GM18511 (cell line): ENCODE measurements around the gene CMTM2.
"Not testable (repeated sequence)": the region's sequence is repeated elsewhere in the genome, so short reads cannot be mapped to it uniquely, and the experiment has no call there.

ENCODE experiments used
- ATAC-seq: cut with Tn5 transposase; IDR thresholded peaks from one replicate; pipeline ENCODE4 v1.9.1; 2021; ENCODE audit warnings: mild to moderate bottlenecking, moderate library complexity; ENCODE audit not compliant: unreplicated experiment

CMTM2 gene

DNA sequence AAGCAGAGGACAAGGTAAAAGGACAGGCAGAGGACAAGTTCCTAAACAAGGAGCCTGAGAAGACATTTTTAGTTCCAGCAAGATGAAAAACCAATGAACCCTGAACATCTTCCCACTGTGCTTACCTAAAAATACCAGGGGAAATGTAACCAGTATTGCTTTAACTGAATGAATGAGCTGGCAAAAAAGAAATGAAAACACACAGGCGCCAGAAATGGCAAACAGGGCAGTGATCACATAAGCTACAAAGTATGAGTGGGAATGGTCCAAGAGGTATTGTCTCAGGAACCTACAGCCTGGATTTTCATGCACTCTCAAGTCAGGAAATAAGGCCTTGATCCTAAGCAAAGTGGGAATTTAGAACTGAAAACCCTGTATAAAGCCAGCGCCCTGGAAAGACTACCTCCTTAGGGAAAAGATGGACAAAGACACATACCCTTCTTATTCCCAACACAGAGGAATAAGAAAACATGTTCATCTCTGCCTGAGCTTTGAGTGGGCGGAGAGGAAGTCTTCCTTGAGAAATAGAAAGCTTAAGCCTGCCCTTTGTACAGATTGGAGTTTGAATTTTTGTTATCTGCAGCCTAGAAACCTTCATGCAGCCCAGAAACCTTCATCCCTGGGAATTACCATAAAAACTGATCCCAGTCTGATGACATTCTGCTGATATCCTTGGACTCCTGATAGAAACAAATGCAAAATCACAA lies 2.1 kb downstream of the CMTM2 start:
- ATAC-seq, result no peak

DNA sequence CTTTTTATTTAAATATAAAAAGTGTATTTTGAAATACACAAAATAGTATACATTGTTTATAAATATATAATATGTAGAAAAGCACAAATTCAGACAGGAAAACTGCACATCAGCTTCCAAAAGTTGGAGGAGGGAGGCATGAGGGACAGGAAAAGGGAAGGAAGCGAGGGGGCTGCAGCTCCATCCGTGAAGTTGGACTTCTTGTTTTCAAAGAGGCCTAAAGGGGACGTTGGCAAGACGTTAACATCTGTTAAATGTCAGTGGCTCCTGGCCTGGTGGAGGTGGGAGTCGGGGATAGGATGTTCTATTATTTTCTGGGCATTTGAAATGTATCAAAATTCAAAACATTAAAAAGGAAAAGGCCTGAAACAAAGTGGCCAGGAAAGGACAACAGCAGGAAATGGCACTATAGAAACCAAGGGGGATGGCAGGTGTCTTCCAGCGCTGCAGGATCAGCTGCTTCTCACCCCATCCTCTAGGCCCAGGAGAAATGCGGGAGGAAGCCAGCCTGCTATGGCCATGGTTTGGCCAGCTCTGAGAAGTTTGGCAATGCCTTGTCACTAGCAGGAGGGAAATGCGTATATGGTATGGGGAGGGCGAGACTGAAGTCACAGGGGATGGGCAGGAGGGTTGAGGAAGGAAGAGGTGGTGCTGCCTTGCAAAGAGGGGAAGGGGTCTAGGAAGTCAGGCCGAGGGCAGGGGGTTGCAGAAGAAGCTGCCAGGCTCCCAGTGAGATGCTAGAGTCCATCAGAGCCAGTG lies 6.4 kb downstream of the CMTM2 start:
- ATAC-seq, result no peak

GRCh38 chr16:66587881-66588600 lies 8.8 kb downstream of the CMTM2 start:
- ATAC-seq, result no peak

GRCh38 chr16:66588981-66589713 lies 9.9 kb downstream of the CMTM2 start:
- peak; percentile 74 for ATAC-seq

GRCh38 chr16:66590322-66590721 lies 11.1 kb downstream of the CMTM2 start:
- no peak for ATAC-seq

DNA sequence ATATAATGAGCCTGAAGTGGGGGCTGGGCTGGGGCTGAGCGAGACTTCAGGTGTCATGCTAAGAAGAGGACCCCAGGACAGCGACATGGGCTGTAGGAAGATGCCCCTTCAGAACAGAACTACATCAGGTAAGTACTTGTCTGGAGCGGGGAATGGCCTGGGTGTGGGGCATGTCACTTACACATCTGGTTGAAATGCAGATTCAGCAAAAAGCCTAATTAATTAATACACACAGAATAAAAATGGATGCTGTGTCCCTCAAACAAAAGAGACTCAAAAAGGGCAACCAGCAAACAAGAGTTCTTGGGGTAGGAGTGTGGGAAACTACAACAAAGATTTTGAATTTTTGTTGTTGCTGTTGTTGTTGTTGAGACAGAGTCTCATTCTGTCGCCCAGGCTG lies 11.8 kb downstream of the CMTM2 start:
- ATAC-seq, result no peak

- no peak for ATAC-seq
Observed at GRCh38 chr16:66592241-66592640, 13.0 kb downstream of the CMTM2 start.

GRCh38 chr16:66592814-66593213 lies 13.6 kb downstream of the CMTM2 start:
- no peak for ATAC-seq

- no peak for ATAC-seq
Observed at GRCh38 chr16:66594739-66595138, 15.5 kb downstream of the CMTM2 start.

DNA sequence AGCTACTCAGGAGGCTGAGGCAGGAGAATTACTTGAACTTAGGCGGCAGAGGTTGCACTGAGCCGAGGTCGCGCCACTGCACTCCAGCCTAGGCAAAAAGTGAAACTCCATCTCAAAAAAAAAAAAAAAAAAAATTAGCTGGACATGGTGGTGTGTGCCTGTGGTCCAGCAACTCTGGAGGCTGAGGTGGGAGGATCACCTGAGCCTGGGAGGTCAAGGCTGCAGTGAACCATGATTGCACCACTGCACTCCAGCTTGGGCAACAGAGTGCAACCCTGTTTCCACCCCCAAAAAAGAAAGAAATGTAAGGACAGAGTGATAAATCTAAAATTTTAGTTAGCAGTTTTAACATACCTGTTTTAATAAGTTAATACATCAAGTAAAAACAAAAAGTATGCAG lies 17.3 kb downstream of the CMTM2 start:
- ATAC-seq, result not testable (repeated sequence)

- no peak for ATAC-seq
Observed at GRCh38 chr16:66596986-66597848, 18.0 kb downstream of the CMTM2 start.

DNA sequence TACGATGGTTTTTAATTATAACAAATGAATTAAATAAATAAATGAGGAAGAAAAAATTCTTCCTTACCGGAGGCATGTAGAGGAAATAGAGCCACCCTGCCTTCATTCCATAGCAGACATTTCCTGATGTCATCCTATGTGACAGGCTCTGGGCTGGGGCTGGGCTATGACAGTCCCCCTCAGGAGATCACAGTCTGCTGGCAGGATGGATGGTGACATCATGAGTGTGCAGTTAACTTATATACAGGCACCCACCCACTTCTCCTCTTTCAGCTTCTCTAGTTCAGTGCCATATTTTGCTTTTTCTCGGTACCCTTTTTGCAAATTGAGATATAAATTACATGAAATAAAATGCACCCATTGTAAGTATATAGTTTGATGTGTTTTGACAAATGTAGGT lies 18.8 kb downstream of the CMTM2 start:
- no peak for ATAC-seq

DNA sequence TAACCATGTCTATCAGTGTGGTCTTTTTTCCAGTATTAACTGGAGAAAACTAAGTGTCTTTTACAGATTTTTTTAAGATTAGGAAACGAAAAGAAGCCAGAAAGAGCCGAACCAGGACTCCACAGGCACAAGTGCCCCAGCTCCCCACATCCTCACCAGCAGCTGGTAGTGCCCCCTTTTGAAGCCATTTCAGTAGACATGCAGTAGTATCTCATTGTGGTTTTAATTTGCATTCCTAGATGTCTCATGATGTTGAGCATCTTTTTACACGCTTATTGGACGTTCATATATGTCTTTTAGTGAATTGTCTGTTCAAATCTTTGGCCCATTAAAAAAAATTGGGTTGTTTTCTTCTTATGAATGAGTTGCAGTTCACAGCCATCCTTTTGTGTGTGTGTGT lies 20.5 kb downstream of the CMTM2 start:
- no peak for ATAC-seq

DNA sequence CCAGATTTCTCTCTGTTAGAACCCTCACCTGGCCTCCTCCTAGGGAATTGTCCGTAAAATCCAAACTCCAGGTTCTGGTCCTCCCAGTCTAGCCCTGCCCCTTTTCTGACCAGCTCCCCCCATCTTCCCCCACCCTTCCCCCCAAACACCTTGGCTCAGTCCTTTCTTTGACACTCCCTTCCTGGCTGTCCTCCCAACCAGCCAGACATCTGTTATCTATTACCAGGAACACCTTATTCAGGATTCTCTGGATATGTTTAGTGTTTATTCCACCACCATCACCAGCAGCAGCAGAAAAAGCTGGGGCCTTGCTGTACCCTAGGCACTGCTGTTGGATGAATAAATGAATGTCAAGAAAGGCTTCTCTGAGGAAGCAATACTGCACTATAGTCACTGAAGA lies 21.2 kb downstream of the CMTM2 start:
- no peak for ATAC-seq

- no peak for ATAC-seq
Observed at GRCh38 chr16:66601471-66601870, 22.2 kb downstream of the CMTM2 start.

DNA sequence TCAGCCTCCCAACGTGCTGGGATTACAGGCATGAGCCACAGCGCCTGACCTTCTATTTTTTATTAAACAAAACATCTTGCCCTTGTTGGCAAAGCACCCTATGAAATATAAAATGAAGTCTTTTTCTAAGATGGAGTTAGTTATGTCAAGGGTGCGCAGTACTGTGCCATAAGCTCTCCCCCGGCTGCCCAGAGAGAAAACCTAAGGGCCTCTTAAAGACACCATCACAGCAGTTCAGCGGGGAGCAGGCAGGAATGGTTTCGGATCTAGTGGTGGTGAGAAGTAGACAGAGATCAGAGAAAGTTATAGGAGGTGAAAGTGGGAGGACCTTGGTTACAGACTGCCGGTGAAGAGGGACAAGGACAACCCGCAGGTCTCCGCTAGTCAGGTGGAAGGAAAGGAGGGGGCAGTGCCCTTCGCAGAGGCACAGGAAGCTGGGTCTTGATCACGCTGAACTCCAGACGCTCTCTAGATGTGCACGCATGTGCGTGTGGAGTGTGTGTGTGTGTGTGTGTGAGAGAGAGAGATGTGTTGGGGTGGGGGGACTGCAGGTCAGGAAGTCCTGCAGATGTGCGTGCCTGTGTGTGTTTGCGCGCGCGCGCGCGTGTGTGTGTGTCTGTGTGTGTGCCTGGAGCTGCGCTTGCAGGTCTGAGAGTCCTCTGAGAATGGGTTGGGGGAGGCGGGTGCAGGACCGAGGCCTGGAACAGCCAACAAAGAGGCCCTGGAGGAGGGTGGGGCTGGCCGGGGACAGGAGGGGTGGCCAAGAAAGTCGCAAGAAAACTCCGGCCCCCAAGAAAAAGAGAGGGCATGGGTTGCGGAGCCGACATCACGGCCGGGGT lies 24.5 kb downstream of the CMTM2 start:
- ATAC-seq, result peak; percentile 35

- ATAC-seq, result peak; percentile 50
Observed at GRCh38 chr16:66604376-66605176, 25.3 kb downstream of the CMTM2 start, which contains the start of gene CMTM3. Gene CMTM3, plus strand, starts transcription at chr16:66604704. Its CDS starts 102 bp downstream, at chr16:66604806.
